ENCODE measurements around the gene SGPP2. TPM values are rescaled to one million over a fixed set of nuclear protein-coding genes. Genes with fewer than 3 reads are reported as not detected.

Gene SGPP2
- total RNA-seq (2014; rRNA removed; shearing (Covaris generic)) (not detected in 2 replicates), polyA plus RNA-seq (2016; fragmentation: Nextera tagmentation; extraction: Ambion mirVana) (0.08 and 0.09 TPM in 2 replicates)
- long read RNA-seq: 0 reads

- Histone ChIP-seq H3K4me3 (peak within 1 kb of the TSS; percentile 66), H3K36me3 (ENCODE audit: insufficient read depth) (no peaks in the 10 kb centered on the region), H3K4me2 (peak within 1 kb of the TSS; percentile 84), H3K27ac (ENCODE audit: low read depth) (no peak within 1 kb of the TSS), H3K9me2 (ENCODE audit: insufficient read depth) (no peaks in the 10 kb centered on the region), H4K20me1 (replicated peaks; ENCODE audit: insufficient read depth) (peaks cover 10% of the 10 kb centered on the region), H3K4me1 (ENCODE audit: insufficient read depth) (peaks cover 11% of the 10 kb centered on the region; the same call in 1 of the 2 replicates), H3F3A (replicated peaks; ENCODE audit: low read depth) (no peaks in the 10 kb centered on the region), H3K79me2 (replicated peaks; ENCODE audit: insufficient read depth) (no peaks in the 10 kb centered on the region), H3K27me3 (ENCODE audit: insufficient read depth) (peaks cover 95% of the 10 kb centered on the region), H2AFZ (peak within 1 kb of the TSS; percentile 87)
- Mint-ChIP-seq H3K4me3 (peak within 1 kb of the TSS; percentile 85), H3K27me3 (ENCODE audit: insufficient read depth, low read depth, poor library complexity) (peaks cover 59% of the 10 kb centered on the region), H3K4me1 (peaks cover 19% of the 10 kb centered on the region; the same call in 2 of the 3 replicates), H3K27ac (no peak within 1 kb of the TSS), H3K36me3 (ENCODE audit: low read depth) (no peaks in the 10 kb centered on the region), H3K9me3 (no peaks in the 10 kb centered on the region)
- DNase-seq (ENCODE audit: low spot score) (peak; percentile 70), ATAC-seq (peak; percentile 85)
- no peak for TF ChIP-seq EZH2phosphoT487 (IDR thresholded peaks at IDR 0.05; ENCODE audit: unreplicated experiment)
- TF ChIP-seq ZNF331 (CRISPR knock-in tag; IDR thresholded peaks at IDR 0.05; ENCODE audit: low read depth): no peak
- no peak for TF ChIP-seq ETS1 (IDR thresholded peaks at IDR 0.05)
- peak; percentile 45; the same call in 1 of the 2 replicates for TF ChIP-seq CREB1 (CRISPR knock-in tag; IDR thresholded peaks at IDR 0.05; ENCODE audit: low read depth)
- TF ChIP-seq CTCF (conservative IDR thresholded peaks at IDR 0.05; ENCODE audit: low read depth in 2 of 2): 0 out of 4 replicates have a peak, but pooled peaks of 1 of the 2 experiments have one; percentile 5
Measured at GRCh38 chr2:222424276-222424728, at the start of gene SGPP2. Gene SGPP2 (plus strand): TSS chr2:222424543. CDS start chr2:222424603, 60 bp downstream.

GRCh38 chr2:222375798-222376197, 48.5 kb upstream of the SGPP2 start:
- Mint-ChIP-seq H3K9me3 (peaks cover 2% of the 10 kb centered on the region), H3K27me3 (ENCODE audit: insufficient read depth, low read depth, poor library complexity) (no peaks in the 10 kb centered on the region), H3K4me3 (no peak overlapping the region), H3K36me3 (ENCODE audit: low read depth) (no peaks in the 10 kb centered on the region), H3K4me1 (no peaks in the 10 kb centered on the region), H3K27ac (no peak overlapping the region)
- no peaks in the 10 kb centered on the region for H3F3A ChIP-seq (replicated peaks; ENCODE audit: low read depth)
- H4K20me1 ChIP-seq (replicated peaks; ENCODE audit: insufficient read depth): no peaks in the 10 kb centered on the region
- no peak overlapping the region for H3K27ac ChIP-seq (ENCODE audit: low read depth)
- no peak for DNase-seq (ENCODE audit: low spot score)
- no peaks in the 10 kb centered on the region for H3K79me2 ChIP-seq (replicated peaks; ENCODE audit: insufficient read depth)
- H2AFZ ChIP-seq: no peak overlapping the region
- H3K4me3 ChIP-seq: no peak overlapping the region
- H3K9me2 ChIP-seq (ENCODE audit: insufficient read depth): no peaks in the 10 kb centered on the region; the same call in 1 of the 2 replicates
- no peaks in the 10 kb centered on the region for H3K4me1 ChIP-seq (ENCODE audit: insufficient read depth)
- H3K27me3 ChIP-seq (ENCODE audit: insufficient read depth): no peaks in the 10 kb centered on the region
- H3K4me2 ChIP-seq: no peak overlapping the region
- ATAC-seq: no peak
- no peaks in the 10 kb centered on the region for H3K36me3 ChIP-seq (ENCODE audit: insufficient read depth)
- no peak for TF ChIP-seq REST (IDR thresholded peaks at IDR 0.05; ENCODE audit: unreplicated experiment)
- TF ChIP-seq NANOG (IDR thresholded peaks at IDR 0.05; ENCODE audit: borderline replicate concordance): no peak
- no peak for TF ChIP-seq ZNF331 (CRISPR knock-in tag; IDR thresholded peaks at IDR 0.05; ENCODE audit: low read depth)
- TF ChIP-seq STAT1 (IDR thresholded peaks at IDR 0.05; ENCODE audit: unreplicated experiment): no peak
- TF ChIP-seq POLR2AphosphoS5 (IDR thresholded peaks at IDR 0.05; ENCODE audit: low read depth): no peak
- no peak for TF ChIP-seq EZH2 (IDR thresholded peaks at IDR 0.05; ENCODE audit: low read depth, unreplicated experiment)
- TF ChIP-seq CREB1 (CRISPR knock-in tag; IDR thresholded peaks at IDR 0.05; ENCODE audit: low read depth): no peak
- TF ChIP-seq EZH2phosphoT487 (IDR thresholded peaks at IDR 0.05; ENCODE audit: unreplicated experiment): no peak
- no peak for TF ChIP-seq ETS1 (IDR thresholded peaks at IDR 0.05)
- no peak for TF ChIP-seq JUNB (IDR thresholded peaks at IDR 0.05; ENCODE audit: unreplicated experiment)
